Activated CD8-positive, alpha-beta memory T cell treated with anti-CD3 and anti-CD28 coated beads, Interleukin-2, amount 50 U/mL, for 24 hours (primary cell): ENCODE results near the gene FBXO28.
"Not testable (repeated sequence)": the region's sequence is repeated elsewhere in the genome, so short reads cannot be mapped to it uniquely, and the experiment has no call there.

Experiments
- DNase-seq: peaks from one replicate; pipeline ENCODE4 v3.0.0-alpha.2; 2020; ENCODE audit errors: extremely low read depth

FBXO28 gene

GRCh38 chr1:224188286-224188685 is 74.4 kb downstream of the FBXO28 start:
- no peak for DNase-seq

DNA sequence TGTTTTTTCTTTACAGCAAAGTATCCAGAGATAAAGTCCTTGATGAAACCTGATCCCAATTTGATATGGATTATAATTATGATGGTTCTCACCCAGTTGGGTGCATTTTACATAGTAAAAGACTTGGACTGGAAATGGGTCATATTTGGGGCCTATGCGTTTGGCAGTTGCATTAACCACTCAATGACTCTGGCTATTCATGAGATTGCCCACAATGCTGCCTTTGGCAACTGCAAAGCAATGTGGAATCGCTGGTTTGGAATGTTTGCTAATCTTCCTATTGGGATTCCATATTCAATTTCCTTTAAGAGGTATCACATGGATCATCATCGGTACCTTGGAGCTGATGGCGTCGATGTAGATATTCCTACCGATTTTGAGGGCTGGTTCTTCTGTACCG is 75.7 kb downstream of the FBXO28 start:
- no peak for DNase-seq

DNA sequence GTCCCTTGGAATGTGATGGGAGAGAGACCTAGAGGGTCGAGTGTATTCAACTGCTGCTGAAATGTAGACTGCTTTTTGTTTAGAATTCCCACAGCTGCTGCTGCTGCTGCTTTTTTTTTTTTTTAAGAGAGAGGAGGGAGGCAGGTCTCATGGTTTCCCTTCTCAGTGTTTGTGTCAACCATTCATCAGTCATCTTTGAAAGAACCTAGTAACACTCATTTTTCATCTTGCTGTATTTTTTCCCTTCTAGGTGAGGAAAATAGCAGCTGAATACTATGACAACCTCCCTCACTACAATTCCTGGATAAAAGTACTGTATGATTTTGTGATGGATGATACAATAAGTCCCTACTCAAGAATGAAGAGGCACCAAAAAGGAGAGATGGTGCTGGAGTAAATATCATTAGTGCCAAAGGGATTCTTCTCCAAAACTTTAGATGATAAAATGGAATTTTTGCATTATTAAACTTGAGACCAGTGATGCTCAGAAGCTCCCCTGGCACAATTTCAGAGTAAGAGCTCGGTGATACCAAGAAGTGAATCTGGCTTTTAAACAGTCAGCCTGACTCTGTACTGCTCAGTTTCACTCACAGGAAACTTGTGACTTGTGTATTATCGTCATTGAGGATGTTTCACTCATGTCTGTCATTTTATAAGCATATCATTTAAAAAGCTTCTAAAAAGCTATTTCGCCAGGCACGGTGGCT is 78.3 kb downstream of the FBXO28 start:
- no peak for DNase-seq

- no peak for DNase-seq
Measured at GRCh38 chr1:224193319-224193966, 79.5 kb downstream of the FBXO28 start.

DNA sequence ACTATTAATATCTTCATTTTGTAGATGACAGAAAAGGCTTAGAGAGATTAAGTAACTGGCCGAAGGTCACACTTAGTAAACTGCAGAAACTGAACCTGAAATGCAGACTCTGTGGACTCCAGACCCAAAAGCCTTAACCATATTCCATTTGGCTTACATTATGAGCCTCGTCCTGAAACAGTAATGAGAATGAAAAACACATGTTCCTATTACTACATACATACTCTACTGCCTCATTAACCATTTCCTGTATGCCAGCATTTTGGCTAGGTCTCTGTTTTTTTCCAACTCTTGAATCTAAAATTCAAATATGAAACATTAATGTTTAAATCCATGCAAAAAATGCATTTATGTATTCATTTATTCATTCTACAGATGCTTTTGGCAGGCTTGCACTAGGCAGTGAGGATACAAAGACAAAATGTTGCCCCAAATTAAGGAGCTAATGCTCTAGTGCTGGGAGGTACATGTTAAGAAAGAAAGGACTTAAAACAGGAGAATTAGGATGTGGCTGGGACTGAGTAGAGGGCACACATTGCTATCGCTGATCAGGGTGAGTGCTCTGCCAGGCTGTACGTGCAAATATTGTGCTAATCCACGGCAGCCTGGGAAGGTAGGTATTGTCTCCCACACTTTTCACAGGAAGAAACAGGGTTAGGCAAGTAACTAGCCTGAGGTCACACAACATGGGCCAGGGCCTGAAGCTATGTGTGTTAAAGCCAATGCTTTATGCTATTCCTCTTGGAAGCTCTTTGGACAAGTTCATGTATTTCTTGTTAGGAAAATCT is 83.1 kb downstream of the FBXO28 start:
- DNase-seq, result no peak

DNA sequence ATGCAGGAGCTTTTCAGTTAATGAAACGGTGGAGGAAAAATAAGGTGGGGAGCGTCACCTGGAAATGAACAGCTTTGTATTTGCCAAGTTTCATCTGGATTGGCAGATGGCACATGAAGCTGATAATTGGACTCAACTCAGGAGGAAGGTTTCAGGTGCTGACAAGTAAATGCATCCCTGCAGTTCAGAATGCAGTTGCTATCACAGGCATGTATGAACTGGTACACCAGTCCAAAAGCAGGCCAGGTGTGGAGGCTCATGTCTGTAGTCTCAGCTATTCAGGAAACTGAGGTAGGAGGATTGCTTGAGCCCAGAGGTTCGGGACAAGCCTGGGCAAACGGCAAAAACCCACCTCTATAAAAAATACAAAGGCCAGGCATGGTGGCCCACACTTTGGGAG is 84.7 kb downstream of the FBXO28 start:
- no peak for DNase-seq

DNA sequence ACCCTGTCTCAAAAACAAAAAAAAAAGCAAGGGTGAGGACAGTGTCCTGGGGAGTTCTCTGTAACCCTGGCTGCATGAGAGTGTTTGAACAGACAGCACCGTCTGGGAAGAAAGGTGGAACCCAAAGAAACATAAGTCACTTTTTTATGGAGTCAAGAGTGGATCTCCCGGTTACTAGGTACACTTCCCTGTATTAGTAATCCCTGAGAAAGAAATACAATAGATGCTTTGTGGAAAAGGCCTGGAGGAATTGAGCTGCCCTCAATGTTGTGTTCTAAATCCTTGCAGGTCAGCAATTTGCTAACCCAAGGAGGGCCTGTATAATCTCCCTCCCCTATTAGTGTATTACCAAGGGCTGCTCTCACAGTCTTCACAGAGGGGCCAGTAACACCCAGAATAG is 85.8 kb downstream of the FBXO28 start:
- DNase-seq, result no peak

DNA sequence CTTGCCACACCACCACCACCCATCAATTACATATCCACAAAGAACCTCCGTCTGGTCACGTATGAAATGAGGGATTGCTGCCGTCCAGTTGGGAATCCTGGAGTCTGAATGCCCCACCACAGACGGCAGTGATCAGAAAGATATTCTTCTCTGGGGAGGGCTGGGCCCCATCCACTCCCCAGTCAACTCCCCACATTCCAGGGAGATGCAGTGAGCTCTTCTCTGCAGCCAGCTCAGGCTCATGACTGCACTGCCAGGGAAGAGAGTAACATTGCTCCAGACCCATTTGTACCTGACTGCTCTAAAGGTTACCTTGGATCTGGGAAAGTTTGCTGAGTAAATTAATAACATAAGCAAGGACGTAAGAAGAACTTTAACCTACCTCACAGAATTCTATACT is 87.5 kb downstream of the FBXO28 start:
- DNase-seq, result no peak

GRCh38 chr1:224201853-224202252 is 87.9 kb downstream of the FBXO28 start:
- no peak for DNase-seq

- DNase-seq, result no peak
Measured at GRCh38 chr1:224203243-224204016, 89.5 kb downstream of the FBXO28 start.

DNA sequence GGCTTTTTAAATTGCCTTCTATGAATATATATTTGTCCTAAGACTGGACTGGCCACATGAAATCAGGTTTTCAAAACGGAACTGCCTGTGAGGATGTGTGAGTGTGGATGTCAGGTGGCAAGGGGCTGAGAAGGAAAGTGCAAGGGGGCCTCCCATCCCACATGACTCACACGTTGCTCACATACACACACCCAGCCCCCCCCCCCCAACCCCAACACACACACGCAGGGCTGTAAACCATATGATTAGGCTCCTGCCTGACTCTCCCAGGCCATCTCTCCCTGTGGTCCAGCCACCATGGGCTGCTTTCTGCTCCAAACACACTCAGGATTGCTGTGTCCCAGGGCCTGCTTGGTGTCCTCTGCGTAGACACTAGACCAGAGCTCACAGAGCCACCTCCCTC is 91.5 kb downstream of the FBXO28 start:
- peak; percentile 27 for DNase-seq

GRCh38 chr1:224205931-224206538 is 92.1 kb downstream of the FBXO28 start:
- DNase-seq, result not testable (repeated sequence)

GRCh38 chr1:224211206-224211962 is 97.5 kb downstream of the FBXO28 start:
- DNase-seq, result no peak
